Memory B cell (primary cell): Measurements from ENCODE around the gene CCDC85A.

ENCODE experiments used
- ATAC-seq: fragments of 150-1000 bp; cut with Tn5 transposase; 2 replicates; pipeline ENCODE4 v1.10.0; 2021; ENCODE audit warnings: low read depth, mild to moderate bottlenecking, moderate library complexity
- DNase-seq, 2 donors: peaks; one replicate each; pipeline ENCODE4 v3.0.0; 2022; ENCODE audit warnings: low spot score in 2 of 2
- H3K27ac Mint-ChIP-seq: one replicate; pipeline ENCODE4 v1.8.0; 2022; ENCODE audit warnings: mild to moderate bottlenecking, moderate library complexity, mixed read lengths
- H3K27me3 Mint-ChIP-seq: one replicate; pipeline ENCODE4 v1.8.0; 2022; ENCODE audit warnings: mixed read lengths
- H3K36me3 Mint-ChIP-seq: one replicate; pipeline ENCODE4 v1.8.0; 2022; ENCODE audit warnings: mild to moderate bottlenecking, mixed read lengths
- H3K4me1 Mint-ChIP-seq: one replicate; pipeline ENCODE4 v1.8.0; 2022; ENCODE audit warnings: mixed read lengths
- H3K4me3 Mint-ChIP-seq: one replicate; pipeline ENCODE4 v1.8.0; 2022; ENCODE audit warnings: mild to moderate bottlenecking, moderate library complexity, mixed read lengths
- H3K9me3 Mint-ChIP-seq: one replicate; pipeline ENCODE4 v1.8.0; 2022; ENCODE audit warnings: mixed read lengths

CCDC85A gene

DNA sequence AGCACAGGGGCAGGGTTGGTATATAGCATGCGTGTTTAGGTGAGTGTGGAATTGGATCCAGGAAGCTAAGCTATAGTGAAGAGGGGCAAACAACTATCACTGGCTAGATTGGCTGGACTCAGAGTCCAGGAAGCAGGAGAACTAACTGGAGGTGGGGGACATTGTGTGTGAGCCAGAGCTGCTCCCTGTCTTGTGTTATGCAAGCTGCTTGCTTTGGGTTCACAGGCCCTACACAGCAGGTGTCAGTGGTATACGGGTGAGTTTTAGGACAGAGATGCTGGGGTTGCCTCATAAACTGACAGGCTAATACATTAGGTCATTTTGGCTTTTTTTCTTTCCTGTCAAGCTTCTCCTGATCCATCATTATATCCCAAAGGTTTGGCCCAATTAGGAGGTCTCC, 87.5 kb downstream of the CCDC85A start:
- Mint-ChIP-seq H3K9me3 (no peaks in the 10 kb centered on the region), H3K36me3 (no peaks in the 10 kb centered on the region), H3K27ac (no peak overlapping the region), H3K27me3 (no peaks in the 10 kb centered on the region), H3K4me3 (no peak overlapping the region), H3K4me1 (no peaks in the 10 kb centered on the region)
- ATAC-seq, result no peak
- DNase-seq, result no peak

DNA sequence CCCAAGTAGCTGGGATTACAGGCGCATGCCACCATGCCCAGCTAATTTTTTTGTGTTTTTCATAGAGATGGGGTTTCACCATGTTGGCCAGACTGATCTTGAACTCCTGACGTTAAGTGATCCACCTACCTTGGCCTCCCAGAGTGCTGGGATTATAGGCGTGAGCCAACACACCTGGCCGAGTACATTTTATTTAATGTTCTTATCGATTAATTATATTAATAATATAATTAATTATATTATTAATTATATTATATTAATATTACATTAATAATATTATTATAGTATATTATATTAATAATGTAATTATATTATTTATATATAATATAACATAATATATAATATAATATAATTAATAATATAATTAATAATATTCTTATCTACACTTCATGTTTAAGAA, 101.4 kb downstream of the CCDC85A start:
- no peaks in the 10 kb centered on the region for H3K9me3 Mint-ChIP-seq
- no peak for DNase-seq
- H3K36me3 Mint-ChIP-seq, result no peaks in the 10 kb centered on the region
- H3K4me1 Mint-ChIP-seq, result no peaks in the 10 kb centered on the region
- no peak overlapping the region for H3K27ac Mint-ChIP-seq
- no peak overlapping the region for H3K4me3 Mint-ChIP-seq
- no peaks in the 10 kb centered on the region for H3K27me3 Mint-ChIP-seq
- no peak for ATAC-seq

DNA sequence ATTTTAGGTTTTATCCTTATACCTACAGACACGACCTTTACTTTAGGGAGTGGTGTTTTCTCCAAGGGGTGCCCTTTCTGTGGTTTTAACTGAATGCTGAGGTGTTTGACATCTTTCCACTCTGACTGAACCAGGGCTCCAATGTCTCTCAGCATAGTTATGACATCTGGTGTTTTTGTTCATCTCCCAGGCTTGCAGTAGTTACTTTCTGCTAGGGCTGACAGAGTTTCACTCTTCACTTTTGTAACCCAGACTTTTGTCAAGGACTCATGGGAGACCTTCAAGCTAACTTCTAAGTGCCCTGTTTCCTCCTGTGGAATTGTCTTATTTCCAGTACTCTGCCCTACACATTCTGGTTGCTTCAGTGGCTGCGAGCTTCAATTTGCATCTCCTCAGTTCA, 103.1 kb downstream of the CCDC85A start:
- Mint-ChIP-seq H3K36me3 (no peaks in the 10 kb centered on the region), H3K27ac (no peak overlapping the region), H3K4me1 (no peaks in the 10 kb centered on the region), H3K9me3 (no peaks in the 10 kb centered on the region), H3K27me3 (no peaks in the 10 kb centered on the region), H3K4me3 (no peak overlapping the region)
- ATAC-seq, result no peak
- no peak for DNase-seq

DNA sequence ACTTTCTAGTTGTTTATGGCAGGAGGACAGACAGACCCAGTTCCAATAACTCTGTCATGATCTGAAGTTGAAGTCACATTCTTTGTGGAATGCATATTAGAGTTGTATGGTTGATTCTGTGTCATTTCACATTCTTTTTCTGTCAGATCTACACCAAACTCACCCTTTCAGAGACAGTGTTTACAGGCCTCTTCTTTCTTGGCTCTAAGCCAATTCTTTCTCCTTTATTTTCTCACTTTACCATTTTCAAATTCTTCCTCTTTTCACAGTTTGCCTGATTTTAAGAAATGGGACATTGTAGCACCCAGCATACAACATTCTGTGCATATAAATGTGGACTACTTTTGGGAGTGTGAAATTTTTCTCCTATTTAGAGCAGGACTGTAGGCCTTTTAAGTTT, 103.7 kb downstream of the CCDC85A start:
- Mint-ChIP-seq H3K36me3 (no peaks in the 10 kb centered on the region), H3K4me1 (no peaks in the 10 kb centered on the region), H3K27me3 (no peaks in the 10 kb centered on the region), H3K4me3 (no peak overlapping the region), H3K27ac (no peak overlapping the region), H3K9me3 (no peaks in the 10 kb centered on the region)
- no peak for DNase-seq
- no peak for ATAC-seq

DNA sequence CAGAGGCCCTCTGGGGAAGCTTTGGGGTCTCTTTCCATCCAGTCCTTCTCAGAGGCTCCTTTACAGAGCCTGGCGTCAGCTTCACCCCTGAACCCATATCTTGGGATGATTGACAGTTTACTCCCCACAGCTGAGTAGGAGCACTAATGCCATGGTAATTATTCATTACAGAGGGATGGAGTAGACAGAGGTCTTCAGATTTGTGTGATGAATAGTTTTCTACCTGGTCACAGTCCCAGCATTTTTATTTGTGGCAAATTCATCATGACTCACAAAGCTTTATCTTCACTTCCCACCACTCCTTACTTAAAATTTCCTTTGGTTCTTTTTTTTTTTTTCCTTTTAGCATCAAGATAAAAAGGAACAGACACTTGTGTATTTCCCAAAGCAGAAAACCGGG, 104.2 kb downstream of the CCDC85A start:
- no peak for ATAC-seq
- Mint-ChIP-seq H3K36me3 (no peaks in the 10 kb centered on the region), H3K4me1 (no peaks in the 10 kb centered on the region), H3K9me3 (no peaks in the 10 kb centered on the region), H3K4me3 (no peak overlapping the region), H3K27ac (no peak overlapping the region), H3K27me3 (no peaks in the 10 kb centered on the region)
- no peak for DNase-seq

DNA sequence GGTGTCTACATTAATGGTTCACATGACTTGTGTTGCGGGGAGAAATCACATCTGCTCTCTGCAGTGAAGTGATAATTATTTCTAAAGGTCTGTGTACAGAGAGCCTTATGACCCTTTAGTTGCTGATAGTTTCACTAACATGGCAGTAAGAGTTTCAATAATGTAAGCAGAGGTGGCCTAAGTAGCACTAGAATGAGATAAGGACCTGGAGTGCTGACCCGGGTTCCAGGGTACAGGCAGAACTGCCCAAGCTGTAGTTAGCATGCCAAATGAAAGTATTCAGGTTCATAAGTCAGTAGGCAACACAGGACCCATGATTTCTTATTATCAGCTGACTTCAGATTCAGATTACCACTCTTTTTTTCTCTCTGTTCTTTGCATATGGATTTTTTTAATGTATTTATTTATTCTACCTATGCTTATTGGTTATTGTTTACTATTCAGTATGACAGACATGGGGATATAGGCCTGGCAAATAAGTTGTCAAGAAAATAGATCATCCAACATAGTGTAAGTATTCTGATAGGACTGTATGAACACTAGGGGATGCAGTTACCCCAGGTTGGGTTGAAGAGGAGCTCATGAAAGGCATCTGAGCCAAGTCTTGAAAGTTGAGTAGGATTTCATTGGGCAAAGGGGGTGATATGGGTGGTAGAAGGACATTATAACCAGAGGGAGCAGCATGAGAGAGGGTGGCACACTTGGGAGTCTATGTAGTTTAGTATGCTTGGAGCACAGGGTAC, 105.2 kb downstream of the CCDC85A start:
- H3K4me3 Mint-ChIP-seq, result no peak overlapping the region
- no peaks in the 10 kb centered on the region for H3K4me1 Mint-ChIP-seq
- ATAC-seq (no peak), DNase-seq (no peak)
- H3K27me3 Mint-ChIP-seq, result no peaks in the 10 kb centered on the region
- no peak overlapping the region for H3K27ac Mint-ChIP-seq
- H3K9me3 Mint-ChIP-seq, result no peaks in the 10 kb centered on the region
- no peaks in the 10 kb centered on the region for H3K36me3 Mint-ChIP-seq

DNA sequence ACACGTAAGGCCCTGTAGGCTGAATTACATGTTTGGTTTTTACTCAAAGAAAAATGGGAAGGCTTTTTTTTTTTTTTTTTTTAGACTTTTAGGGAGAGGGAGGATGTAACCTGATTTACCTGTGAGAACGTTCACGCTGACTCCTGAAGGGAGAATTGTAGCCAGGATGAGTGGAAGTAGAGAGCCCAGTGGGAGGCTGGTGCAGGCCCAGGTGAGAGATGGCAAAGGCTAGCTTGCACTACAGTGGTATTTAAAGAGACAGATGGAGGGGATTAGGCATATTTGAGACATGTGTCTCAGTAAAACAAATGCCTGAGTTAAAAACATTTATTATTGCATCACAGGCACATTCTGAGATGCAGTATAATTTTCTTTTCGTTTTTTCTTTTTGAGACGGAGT, 107.9 kb downstream of the CCDC85A start:
- H3K9me3 Mint-ChIP-seq, result no peaks in the 10 kb centered on the region
- H3K4me3 Mint-ChIP-seq, result no peak overlapping the region
- no peaks in the 10 kb centered on the region for H3K4me1 Mint-ChIP-seq
- no peak for DNase-seq
- no peak overlapping the region for H3K27ac Mint-ChIP-seq
- ATAC-seq, result no peak
- no peaks in the 10 kb centered on the region for H3K27me3 Mint-ChIP-seq
- no peaks in the 10 kb centered on the region for H3K36me3 Mint-ChIP-seq

DNA sequence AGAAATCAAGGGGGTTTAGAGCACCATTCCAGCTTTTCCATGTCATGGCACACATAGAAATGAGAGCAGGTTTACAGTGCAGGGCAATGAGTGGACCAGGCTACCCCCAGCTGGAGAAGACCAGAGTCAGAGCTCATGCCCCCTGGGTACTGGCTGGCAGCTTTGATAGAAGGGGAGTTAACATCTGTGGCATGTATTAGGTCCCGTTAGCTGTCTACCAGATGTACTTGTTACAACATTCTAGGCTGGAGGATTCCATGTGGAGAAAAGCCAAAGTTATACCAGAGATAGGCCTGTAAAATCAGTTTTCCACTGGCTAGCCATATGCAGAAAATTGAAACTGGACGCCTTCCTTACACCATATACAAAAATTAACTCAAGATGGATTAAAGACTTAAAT, 109.2 kb downstream of the CCDC85A start:
- no peak for ATAC-seq
- Mint-ChIP-seq H3K9me3 (no peaks in the 10 kb centered on the region), H3K27me3 (no peaks in the 10 kb centered on the region), H3K27ac (no peak overlapping the region), H3K36me3 (no peaks in the 10 kb centered on the region), H3K4me3 (no peak overlapping the region), H3K4me1 (no peaks in the 10 kb centered on the region)
- no peak for DNase-seq

DNA sequence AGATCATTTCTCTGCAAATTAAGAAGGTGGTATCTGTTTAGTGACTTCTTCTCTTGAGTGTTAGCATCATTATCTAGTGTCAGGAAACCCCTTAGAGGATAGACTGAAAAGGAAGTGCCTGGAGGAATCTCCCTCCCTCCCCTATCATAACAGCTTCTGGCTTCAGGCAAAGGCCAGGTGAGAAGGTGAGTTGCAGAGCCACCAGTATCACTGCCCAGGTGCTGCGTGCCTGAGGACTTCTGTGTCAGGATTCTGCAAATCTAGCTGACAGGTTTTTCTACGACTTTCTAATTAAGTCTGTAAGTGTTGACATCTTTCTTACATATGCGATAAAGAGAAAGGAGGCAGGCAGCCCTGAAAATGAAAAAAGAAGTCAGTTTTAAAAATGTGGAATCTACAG, 111.9 kb downstream of the CCDC85A start:
- H3K27me3 Mint-ChIP-seq, result no peaks in the 10 kb centered on the region
- no peak for DNase-seq
- no peak for ATAC-seq
- H3K4me3 Mint-ChIP-seq, result no peak overlapping the region
- H3K36me3 Mint-ChIP-seq, result no peaks in the 10 kb centered on the region
- H3K9me3 Mint-ChIP-seq, result no peaks in the 10 kb centered on the region
- H3K4me1 Mint-ChIP-seq, result no peaks in the 10 kb centered on the region
- H3K27ac Mint-ChIP-seq, result no peak overlapping the region

DNA sequence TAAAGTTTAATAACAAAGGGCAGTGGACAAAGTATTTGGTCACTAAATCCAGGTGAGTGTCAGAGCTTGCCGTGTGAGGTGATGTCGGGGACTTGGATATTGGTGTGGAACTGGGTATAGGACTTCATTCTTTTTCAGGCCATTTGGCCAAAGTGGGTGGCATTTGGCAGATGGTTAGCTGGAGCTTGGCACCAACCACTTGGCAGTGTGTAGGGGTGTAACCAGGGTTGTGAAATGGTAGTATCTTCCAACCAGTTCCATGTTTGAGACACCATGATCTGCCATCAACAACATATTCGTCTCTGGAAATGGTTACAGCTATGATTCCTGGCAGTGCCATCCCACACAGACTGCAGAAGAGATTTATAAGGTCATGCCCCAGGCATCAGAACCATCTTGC, 113.9 kb downstream of the CCDC85A start:
- no peaks in the 10 kb centered on the region for H3K4me1 Mint-ChIP-seq
- H3K4me3 Mint-ChIP-seq, result no peak overlapping the region
- no peak for DNase-seq
- H3K27me3 Mint-ChIP-seq, result no peaks in the 10 kb centered on the region
- no peaks in the 10 kb centered on the region for H3K36me3 Mint-ChIP-seq
- no peak for ATAC-seq
- H3K27ac Mint-ChIP-seq, result no peak overlapping the region
- H3K9me3 Mint-ChIP-seq, result no peaks in the 10 kb centered on the region

DNA sequence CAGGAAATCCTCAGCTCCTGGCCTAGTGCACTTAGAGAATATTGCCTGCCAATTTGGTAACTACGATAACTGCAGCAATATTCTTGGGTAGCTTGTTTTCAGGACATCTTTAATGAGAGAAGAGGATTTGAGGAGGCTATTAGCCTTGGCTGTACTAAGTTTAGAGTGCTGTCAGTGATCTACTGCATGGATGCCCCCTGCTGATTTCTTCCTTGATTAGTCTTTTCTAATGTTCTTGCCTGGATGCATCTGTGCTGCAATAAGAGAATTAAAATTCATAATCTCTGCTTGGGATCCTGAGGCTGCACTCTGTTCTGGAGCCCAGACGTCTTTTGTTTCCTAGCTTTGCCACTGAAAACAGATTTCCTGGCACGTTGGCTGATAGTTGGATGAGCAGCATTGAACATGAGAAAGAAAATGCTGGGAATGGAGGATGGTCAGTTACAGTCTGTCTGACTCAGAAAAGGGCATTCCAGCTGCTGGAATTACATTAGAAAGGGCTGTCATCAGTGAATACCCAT, 115.4 kb downstream of the CCDC85A start:
- ATAC-seq (no peak), DNase-seq (no peak)
- H3K27me3 Mint-ChIP-seq, result no peaks in the 10 kb centered on the region
- no peak overlapping the region for H3K27ac Mint-ChIP-seq
- H3K9me3 Mint-ChIP-seq, result no peaks in the 10 kb centered on the region
- no peaks in the 10 kb centered on the region for H3K4me1 Mint-ChIP-seq
- H3K4me3 Mint-ChIP-seq, result no peak overlapping the region
- H3K36me3 Mint-ChIP-seq, result no peaks in the 10 kb centered on the region

DNA sequence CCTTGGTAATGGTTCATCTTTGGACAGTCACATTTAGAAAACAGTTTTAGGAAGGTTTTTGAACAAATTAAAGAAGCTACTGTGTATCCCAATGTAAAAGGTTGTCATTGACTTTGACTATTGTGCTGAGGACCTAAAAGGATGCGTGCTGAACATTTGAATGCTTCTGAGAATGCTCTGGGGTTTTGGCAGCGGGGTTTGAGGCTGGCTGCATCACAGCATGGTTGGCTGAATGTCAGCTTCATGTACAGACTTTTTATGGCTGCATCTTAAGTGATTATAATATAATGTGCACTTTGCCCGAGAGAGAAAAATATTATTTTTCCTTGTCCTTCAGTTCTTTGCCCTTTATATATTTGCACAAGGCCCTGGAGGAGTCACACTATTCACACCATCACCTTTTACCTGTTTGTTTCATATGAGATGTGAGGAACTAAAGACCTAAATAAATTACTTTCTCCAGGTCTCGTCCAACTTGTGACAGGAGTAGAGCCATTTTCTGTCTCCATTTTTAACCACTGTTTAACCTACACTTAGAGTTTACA, 125.9 kb downstream of the CCDC85A start:
- Mint-ChIP-seq H3K27ac (no peak overlapping the region), H3K4me3 (no peak overlapping the region), H3K4me1 (no peaks in the 10 kb centered on the region), H3K36me3 (no peaks in the 10 kb centered on the region), H3K27me3 (no peaks in the 10 kb centered on the region), H3K9me3 (no peaks in the 10 kb centered on the region)
- DNase-seq (no peak), ATAC-seq (no peak)

DNA sequence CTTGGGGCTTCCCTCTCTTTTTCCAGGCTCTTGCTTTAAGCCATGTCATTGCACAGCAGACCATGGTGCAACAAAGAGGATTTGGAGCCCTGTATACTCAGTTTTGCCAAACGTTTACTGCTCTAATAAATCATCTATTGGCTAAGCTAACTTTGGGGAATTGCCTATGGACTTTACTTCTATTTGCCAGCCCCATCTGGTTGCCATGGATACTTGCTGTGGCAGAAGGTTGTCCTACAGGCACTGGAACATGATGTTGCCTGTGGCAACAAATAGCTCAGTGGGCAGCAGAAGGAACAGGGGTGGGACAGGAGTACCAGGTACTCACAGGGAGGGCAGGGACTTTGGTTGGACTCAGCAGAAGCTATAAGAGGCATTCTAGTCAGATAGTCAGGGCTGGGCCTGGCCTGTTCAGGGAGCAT, 129.7 kb downstream of the CCDC85A start:
- no peaks in the 10 kb centered on the region for H3K4me1 Mint-ChIP-seq
- H3K27ac Mint-ChIP-seq, result no peak overlapping the region
- H3K27me3 Mint-ChIP-seq, result no peaks in the 10 kb centered on the region
- H3K9me3 Mint-ChIP-seq, result peaks cover 2% of the 10 kb centered on the region
- no peaks in the 10 kb centered on the region for H3K36me3 Mint-ChIP-seq
- DNase-seq (no peak), ATAC-seq (no peak)
- H3K4me3 Mint-ChIP-seq, result no peak overlapping the region

DNA sequence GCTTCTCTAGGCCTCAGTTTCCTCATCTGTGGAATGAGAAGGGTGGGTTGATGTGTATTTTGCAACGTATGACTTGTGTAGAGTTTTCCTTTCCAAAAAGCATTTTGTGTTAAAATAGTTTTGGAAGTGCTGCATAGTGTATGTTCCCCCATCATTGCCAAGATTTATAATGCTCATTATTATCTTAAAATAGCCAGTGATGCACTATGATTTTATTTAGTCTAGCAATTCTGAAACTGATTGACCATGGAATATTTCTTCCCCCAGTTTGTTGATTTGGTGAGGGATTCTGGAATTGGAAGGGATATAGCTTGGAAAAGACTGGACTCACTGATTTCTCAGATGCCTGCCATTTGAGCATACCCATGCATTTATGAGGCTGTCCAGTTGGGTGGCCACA, 130.6 kb downstream of the CCDC85A start:
- no peak for DNase-seq
- H3K27me3 Mint-ChIP-seq, result no peaks in the 10 kb centered on the region
- no peak overlapping the region for H3K27ac Mint-ChIP-seq
- peaks cover 2% of the 10 kb centered on the region for H3K9me3 Mint-ChIP-seq
- H3K4me1 Mint-ChIP-seq, result no peaks in the 10 kb centered on the region
- no peak overlapping the region for H3K4me3 Mint-ChIP-seq
- no peak for ATAC-seq
- no peaks in the 10 kb centered on the region for H3K36me3 Mint-ChIP-seq

DNA sequence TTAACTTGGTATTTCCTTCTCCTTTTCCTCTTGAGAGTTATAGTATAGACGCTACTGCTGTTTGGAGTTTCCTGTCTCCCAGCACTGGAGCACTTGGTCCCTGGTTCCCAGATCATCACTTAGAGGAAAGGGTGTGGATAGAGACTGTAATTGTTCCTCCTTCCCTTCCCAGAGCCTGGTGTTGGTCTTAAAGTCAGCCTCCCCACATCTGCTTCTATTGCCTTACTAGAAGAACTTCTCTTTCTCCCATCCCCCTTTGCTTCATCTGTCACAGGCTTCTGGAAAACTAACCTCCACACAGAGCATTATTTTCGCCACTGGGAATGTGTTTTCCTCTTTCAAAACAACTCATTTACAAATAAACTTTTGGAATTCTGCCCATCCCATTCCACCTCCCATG, 131.0 kb downstream of the CCDC85A start:
- ATAC-seq (no peak), DNase-seq (no peak)
- H3K27me3 Mint-ChIP-seq, result no peaks in the 10 kb centered on the region
- H3K4me3 Mint-ChIP-seq, result no peak overlapping the region
- H3K4me1 Mint-ChIP-seq, result no peaks in the 10 kb centered on the region
- no peak overlapping the region for H3K27ac Mint-ChIP-seq
- peaks cover 2% of the 10 kb centered on the region for H3K9me3 Mint-ChIP-seq
- H3K36me3 Mint-ChIP-seq, result no peaks in the 10 kb centered on the region
